Measurements from ENCODE around the gene PANX3. TPM values are rescaled to one million over a fixed set of nuclear protein-coding genes. Genes with fewer than 3 reads are reported as not detected.

Gene PANX3
- total RNA-seq (2014; rRNA removed; shearing (Covaris generic)) = not detected in 2 replicates

DNA sequence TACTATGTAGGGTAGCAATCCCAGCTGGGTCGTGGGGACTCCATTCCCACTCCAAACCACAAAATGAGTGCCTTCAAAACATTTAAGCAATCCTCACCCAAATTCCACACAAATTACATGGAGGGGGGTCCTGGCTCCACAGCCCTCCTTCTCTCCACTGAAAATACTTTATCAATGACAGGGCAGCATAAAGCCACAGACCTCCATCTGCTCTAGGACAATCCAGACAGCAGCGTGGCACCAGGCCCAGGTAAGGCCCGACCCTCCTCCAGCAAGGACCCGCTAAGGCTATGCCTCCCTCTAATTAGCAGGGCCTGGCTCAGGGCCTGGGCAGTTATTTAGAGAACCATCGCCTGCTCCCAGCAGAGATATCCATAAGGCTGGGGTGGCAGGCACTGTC, at the start of gene PANX3:
TSS of gene PANX3 (plus strand) at position 365 of the 400 bp plus-strand sequence. CDS start 129 bp downstream, outside the sequence.
- Histone ChIP-seq H3K27ac (no peak within 1 kb of the TSS), H3K4me3 (no peak within 1 kb of the TSS), H3K36me3 (no peaks in the 10 kb centered on the region), H3K9me3 (replicated peaks) (no peaks in the 10 kb centered on the region), H3K27me3 (no peaks in the 10 kb centered on the region), H3K4me1 (no peaks in the 10 kb centered on the region)
- no peak for DNase-seq

DNA sequence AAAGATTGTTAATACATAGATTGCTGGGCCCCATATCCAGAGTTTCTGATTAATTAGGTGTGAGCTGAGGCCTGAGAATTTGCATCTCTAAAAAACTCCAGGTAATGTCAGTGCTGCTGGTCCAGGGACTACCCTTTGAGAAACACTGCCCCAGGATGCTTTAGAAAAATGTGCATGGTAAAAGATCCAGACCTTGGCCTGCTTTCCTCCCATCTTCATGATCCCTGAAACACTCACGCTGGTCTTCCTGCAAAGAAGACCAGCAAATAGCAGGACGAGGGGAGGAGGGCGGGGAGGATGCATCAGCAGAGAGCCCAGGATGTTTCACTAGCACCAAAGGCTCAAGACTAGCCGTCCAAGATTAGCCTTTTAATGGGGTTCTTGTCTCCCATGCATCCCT, 41.5 kb upstream of the PANX3 start, which contains the start of gene OR8A1:
TSS of gene OR8A1 (plus strand) at position 301 of the 400 bp plus-strand sequence. CDS start 123 bp downstream, outside the sequence.
- DNase-seq = no peak
- Histone ChIP-seq H3K9me3 (replicated peaks) (no peaks in the 10 kb centered on the region), H3K27me3 (no peaks in the 10 kb centered on the region), H3K4me1 (no peaks in the 10 kb centered on the region), H3K27ac (no peak within 1 kb of the TSS), H3K4me3 (no peak within 1 kb of the TSS), H3K36me3 (no peaks in the 10 kb centered on the region)

DNA sequence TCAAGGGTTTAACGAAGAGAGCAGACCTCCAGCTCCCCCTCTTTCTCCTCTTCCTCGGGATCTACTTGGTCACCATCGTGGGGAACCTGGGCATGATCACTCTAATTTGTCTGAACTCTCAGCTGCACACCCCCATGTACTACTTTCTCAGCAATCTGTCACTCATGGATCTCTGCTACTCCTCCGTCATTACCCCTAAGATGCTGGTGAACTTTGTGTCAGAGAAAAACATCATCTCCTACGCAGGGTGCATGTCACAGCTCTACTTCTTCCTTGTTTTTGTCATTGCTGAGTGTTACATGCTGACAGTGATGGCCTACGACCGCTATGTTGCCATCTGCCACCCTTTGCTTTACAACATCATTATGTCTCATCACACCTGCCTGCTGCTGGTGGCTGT, 41.1 kb upstream of the PANX3 start:
- H3K4me3 ChIP-seq = no peak overlapping the region
- H3K9me3 ChIP-seq (replicated peaks) = no peaks in the 10 kb centered on the region
- no peaks in the 10 kb centered on the region for H3K27me3 ChIP-seq
- no peaks in the 10 kb centered on the region for H3K4me1 ChIP-seq
- no peak overlapping the region for H3K27ac ChIP-seq
- DNase-seq = no peak
- H3K36me3 ChIP-seq = no peaks in the 10 kb centered on the region

DNA sequence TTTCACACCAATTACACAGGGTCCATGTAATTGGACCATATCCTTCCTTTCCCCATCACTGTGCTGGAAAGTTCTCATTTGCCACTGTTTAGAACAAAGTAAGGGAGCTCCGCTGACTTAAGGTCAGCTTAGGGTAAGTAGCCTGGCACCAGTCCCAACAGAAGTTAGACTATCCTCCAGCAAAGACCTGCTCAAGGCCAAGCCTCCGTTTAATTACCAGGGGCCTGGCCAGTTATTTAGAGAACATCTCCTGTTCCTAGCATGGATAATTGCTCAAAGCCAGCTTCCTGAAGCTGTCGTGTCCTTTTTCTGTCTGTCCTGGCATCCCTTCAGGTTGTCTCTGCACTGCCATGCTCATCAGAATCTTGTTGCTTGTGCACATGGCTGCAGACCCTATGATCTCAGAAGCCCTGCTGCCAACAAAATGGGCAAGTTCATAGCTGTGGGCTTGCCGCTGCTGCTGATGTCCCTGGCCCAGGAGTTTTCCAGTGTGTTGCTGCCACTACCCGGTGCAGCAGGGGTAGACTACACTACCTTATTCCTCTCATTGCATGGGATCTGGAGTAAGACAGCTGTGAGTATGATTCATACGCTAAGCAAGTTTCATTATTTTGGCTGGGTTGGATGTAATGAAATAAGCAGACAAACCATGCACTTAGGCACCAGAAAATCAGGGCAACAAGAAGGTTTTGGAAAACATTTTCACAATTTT, 33.4 kb upstream of the PANX3 start:
- no peaks in the 10 kb centered on the region for H3K27me3 ChIP-seq
- no peaks in the 10 kb centered on the region for H3K36me3 ChIP-seq
- peak overlapping the region; percentile 9; the same call in 1 of the 2 replicates for H3K4me3 ChIP-seq
- H3K9me3 ChIP-seq (replicated peaks) = no peaks in the 10 kb centered on the region
- H3K4me1 ChIP-seq = peaks cover 6% of the 10 kb centered on the region
- peak; percentile 59 to 78 for DNase-seq
- H3K27ac ChIP-seq = peak overlapping the region; percentile 75

DNA sequence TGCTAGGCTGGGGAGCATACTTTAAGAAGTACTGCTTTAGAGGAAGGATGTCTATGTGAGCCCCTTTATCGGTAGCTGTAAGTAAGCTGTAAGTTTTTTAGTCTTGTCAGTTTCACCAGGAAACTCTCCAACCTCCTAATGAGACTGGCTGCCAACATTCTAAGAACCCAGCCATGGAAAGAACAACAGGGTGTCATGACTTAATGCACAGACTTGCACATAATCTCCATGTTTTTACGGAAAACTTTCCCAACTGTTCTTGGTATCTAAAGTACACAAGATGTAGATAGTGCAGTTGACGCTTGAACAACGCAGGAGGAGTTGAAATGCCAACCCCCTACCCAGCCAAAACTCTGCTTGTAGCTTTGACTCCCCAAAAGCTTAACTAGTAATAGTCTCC, 32.5 kb upstream of the PANX3 start:
- DNase-seq = no peak
- Histone ChIP-seq H3K27me3 (no peaks in the 10 kb centered on the region), H3K9me3 (replicated peaks) (no peaks in the 10 kb centered on the region), H3K4me1 (peaks cover 6% of the 10 kb centered on the region), H3K4me3 (peak overlapping the region; percentile 9; the same call in 1 of the 2 replicates), H3K27ac (peak overlapping the region; percentile 75), H3K36me3 (no peaks in the 10 kb centered on the region)

DNA sequence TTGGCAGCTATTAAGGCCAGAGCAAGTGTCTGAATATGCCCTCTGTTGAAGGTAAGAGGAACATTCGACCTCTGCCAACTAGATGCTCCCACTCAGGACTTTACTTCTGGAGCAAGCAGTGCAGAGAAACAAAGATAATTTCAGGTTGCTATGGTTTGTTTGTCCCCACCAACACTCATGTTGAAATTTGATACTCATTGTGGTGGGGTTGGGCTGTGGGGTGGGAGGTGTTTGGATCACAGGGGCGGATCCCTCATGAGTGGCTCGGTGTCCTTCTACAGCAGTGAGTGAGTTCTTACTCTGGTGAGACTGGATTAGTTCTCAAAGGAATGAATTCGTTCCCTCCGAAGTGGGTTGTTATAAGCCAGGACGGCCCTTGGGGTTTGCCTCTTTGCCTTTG, 29.4 kb upstream of the PANX3 start:
- no peaks in the 10 kb centered on the region for H3K9me3 ChIP-seq (replicated peaks)
- no peak overlapping the region for H3K4me3 ChIP-seq
- peaks cover 6% of the 10 kb centered on the region for H3K4me1 ChIP-seq
- no peak overlapping the region for H3K27ac ChIP-seq
- peak in 1 of 2 experiments; percentile 13 for DNase-seq
- no peaks in the 10 kb centered on the region for H3K27me3 ChIP-seq
- no peaks in the 10 kb centered on the region for H3K36me3 ChIP-seq

- H3K4me3 ChIP-seq = no peak overlapping the region
- no peaks in the 10 kb centered on the region for H3K36me3 ChIP-seq
- no peaks in the 10 kb centered on the region for H3K27me3 ChIP-seq
- no peak overlapping the region for H3K27ac ChIP-seq
- DNase-seq = no peak
- peaks cover under 1% of the 10 kb centered on the region; the same call in 1 of the 2 replicates for H3K4me1 ChIP-seq
- no peaks in the 10 kb centered on the region for H3K9me3 ChIP-seq (replicated peaks)
Measured at GRCh38 chr11:124582565-124582964, 28.7 kb upstream of the PANX3 start.

- H3K4me3 ChIP-seq = no peak overlapping the region
- no peaks in the 10 kb centered on the region for H3K9me3 ChIP-seq (replicated peaks)
- no peaks in the 10 kb centered on the region for H3K4me1 ChIP-seq
- H3K27ac ChIP-seq = no peak overlapping the region
- H3K27me3 ChIP-seq = no peaks in the 10 kb centered on the region
- DNase-seq = no peak
- H3K36me3 ChIP-seq = no peaks in the 10 kb centered on the region
Measured at GRCh38 chr11:124583781-124584180, 27.4 kb upstream of the PANX3 start.

DNA sequence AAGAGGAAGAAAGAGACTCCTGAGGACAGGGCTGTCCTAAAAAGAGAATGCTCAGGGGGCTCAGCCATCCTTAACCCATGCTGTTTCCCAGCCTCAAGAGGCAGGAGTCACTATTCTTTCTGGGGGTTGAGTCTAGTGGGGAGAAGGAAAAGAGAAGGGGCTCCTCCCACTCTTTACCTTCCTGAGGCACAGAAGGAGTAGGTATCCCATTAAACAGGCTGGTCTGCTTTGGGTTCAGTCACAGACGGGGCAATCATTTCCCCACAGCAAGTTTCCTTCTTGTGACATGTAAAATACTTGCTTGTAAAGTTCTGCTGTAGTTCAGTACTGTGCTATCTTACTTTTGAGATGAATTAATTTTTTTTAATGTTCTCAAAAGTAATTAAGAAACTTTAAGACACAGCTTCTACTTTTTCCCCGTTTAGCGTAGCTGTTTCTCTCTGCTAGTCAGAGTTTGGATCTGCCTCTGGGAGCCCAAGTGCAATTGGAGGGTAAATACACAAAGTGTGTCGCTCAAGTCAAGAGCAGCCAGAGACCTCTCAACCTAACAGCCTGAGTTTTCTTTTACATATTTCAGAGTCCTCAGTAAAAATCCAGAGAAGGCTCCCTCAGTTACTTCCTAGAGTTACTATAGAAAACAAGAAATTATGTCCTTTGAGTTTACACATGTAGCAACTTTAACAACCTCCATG, 26.4 kb upstream of the PANX3 start:
- DNase-seq = no peak
- Histone ChIP-seq H3K4me3 (no peak overlapping the region), H3K36me3 (no peaks in the 10 kb centered on the region), H3K9me3 (replicated peaks) (no peaks in the 10 kb centered on the region), H3K27me3 (no peaks in the 10 kb centered on the region), H3K27ac (no peak overlapping the region), H3K4me1 (no peaks in the 10 kb centered on the region)

GRCh38 chr11:124586238-124586860, 24.9 kb upstream of the PANX3 start:
- Histone ChIP-seq H3K4me1 (no peaks in the 10 kb centered on the region), H3K9me3 (replicated peaks) (no peaks in the 10 kb centered on the region), H3K27ac (no peak overlapping the region), H3K4me3 (no peak overlapping the region), H3K36me3 (no peaks in the 10 kb centered on the region), H3K27me3 (no peaks in the 10 kb centered on the region)
- DNase-seq = peak; percentile 26 to 70

DNA sequence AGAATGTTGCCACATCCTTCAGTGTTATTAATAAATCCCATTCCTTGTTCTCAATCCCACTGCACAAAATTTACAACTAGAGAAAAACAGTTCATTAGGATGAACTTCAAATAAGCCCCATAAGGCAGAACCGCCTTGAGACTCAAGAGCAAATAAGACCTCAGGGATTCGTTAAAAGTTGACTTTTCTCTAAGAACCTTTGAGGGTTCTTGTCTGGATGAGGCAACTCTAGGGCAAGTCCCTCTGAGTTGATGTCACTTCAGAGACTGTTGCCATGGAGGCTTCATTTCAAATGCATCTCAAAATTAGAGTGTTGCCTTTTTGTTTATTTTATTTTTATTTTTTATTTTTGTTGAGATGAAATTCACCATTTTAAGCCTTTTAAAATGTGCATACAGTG, 19.8 kb upstream of the PANX3 start:
- H3K4me3 ChIP-seq = no peak overlapping the region
- no peaks in the 10 kb centered on the region for H3K36me3 ChIP-seq

GRCh38 chr11:124592627-124593026, 18.6 kb upstream of the PANX3 start:
- no peak overlapping the region for H3K27ac ChIP-seq
- H3K9me3 ChIP-seq (replicated peaks) = no peaks in the 10 kb centered on the region
- no peaks in the 10 kb centered on the region for H3K4me1 ChIP-seq
- no peak overlapping the region for H3K4me3 ChIP-seq
- H3K36me3 ChIP-seq = no peaks in the 10 kb centered on the region
- no peaks in the 10 kb centered on the region for H3K27me3 ChIP-seq
- no peak for DNase-seq

More for the DNA sequence above, 19.8 kb upstream of the PANX3 start:
- DNase-seq = no peak
- H3K27me3 ChIP-seq = no peaks in the 10 kb centered on the region
- no peaks in the 10 kb centered on the region for H3K4me1 ChIP-seq
- H3K27ac ChIP-seq = no peak overlapping the region
- H3K9me3 ChIP-seq (replicated peaks) = no peaks in the 10 kb centered on the region

- Histone ChIP-seq H3K4me3 (no peak overlapping the region), H3K4me1 (no peaks in the 10 kb centered on the region), H3K27me3 (no peaks in the 10 kb centered on the region), H3K27ac (no peak overlapping the region), H3K36me3 (no peaks in the 10 kb centered on the region), H3K9me3 (replicated peaks) (no peaks in the 10 kb centered on the region)
- no peak for DNase-seq
Measured at GRCh38 chr11:124595302-124595701, 15.9 kb upstream of the PANX3 start.

DNA sequence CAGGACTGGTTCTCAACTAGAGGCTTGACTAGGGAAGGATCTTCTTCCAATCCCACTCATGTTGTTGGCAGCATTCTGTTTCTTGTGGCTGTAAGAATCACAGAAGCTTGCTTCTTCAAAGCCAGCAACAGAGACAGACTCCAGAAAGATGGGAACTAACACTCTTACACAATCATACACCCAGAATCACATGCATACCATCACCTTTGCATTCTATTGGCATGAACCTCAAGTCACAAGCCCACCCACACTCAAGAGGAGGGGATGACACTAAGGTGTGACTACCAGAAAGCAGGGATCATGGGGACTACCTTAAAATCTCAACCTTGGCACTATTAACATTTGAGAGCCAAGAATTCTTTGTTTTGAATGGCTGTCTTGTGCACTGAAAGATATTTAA, 13.6 kb upstream of the PANX3 start:
- Histone ChIP-seq H3K4me1 (no peaks in the 10 kb centered on the region), H3K4me3 (no peak overlapping the region), H3K9me3 (replicated peaks) (no peaks in the 10 kb centered on the region), H3K27ac (no peak overlapping the region), H3K36me3 (no peaks in the 10 kb centered on the region), H3K27me3 (no peaks in the 10 kb centered on the region)
- DNase-seq = no peak

Data from SJCRH30 (cell line).